Memory B cell (primary cell): ENCODE results near the gene RHBDL3.
"Not testable (repeated sequence)": the region's sequence is repeated elsewhere in the genome, so short reads cannot be mapped to it uniquely, and the experiment has no call there.

Experiments used
- ATAC-seq: fragments of 150-1000 bp; cut with Tn5 transposase; 2 replicates; pipeline ENCODE4 v1.10.0; 2021; ENCODE audit warnings: low read depth, mild to moderate bottlenecking, moderate library complexity
- DNase-seq, 2 donors: peaks; one replicate each; pipeline ENCODE4 v3.0.0; 2022; ENCODE audit warnings: low spot score in 2 of 2
- H3K27ac Mint-ChIP-seq: one replicate; pipeline ENCODE4 v1.8.0; 2022; ENCODE audit warnings: mild to moderate bottlenecking, moderate library complexity, mixed read lengths
- H3K27me3 Mint-ChIP-seq: one replicate; pipeline ENCODE4 v1.8.0; 2022; ENCODE audit warnings: mixed read lengths
- H3K36me3 Mint-ChIP-seq: one replicate; pipeline ENCODE4 v1.8.0; 2022; ENCODE audit warnings: mild to moderate bottlenecking, mixed read lengths
- H3K4me1 Mint-ChIP-seq: one replicate; pipeline ENCODE4 v1.8.0; 2022; ENCODE audit warnings: mixed read lengths
- H3K4me3 Mint-ChIP-seq: one replicate; pipeline ENCODE4 v1.8.0; 2022; ENCODE audit warnings: mild to moderate bottlenecking, moderate library complexity, mixed read lengths
- H3K9me3 Mint-ChIP-seq: one replicate; pipeline ENCODE4 v1.8.0; 2022; ENCODE audit warnings: mixed read lengths

RHBDL3 gene

GRCh38 chr17:32311028-32311536, 45.5 kb downstream of the RHBDL3 start:
- Mint-ChIP-seq H3K36me3 (no peaks in the 10 kb centered on the region), H3K27ac (no peak overlapping the region), H3K9me3 (no peaks in the 10 kb centered on the region), H3K4me3 (no peak overlapping the region), H3K27me3 (peaks cover 2% of the 10 kb centered on the region), H3K4me1 (no peaks in the 10 kb centered on the region)
- no peak for DNase-seq
- ATAC-seq: no peak

DNA sequence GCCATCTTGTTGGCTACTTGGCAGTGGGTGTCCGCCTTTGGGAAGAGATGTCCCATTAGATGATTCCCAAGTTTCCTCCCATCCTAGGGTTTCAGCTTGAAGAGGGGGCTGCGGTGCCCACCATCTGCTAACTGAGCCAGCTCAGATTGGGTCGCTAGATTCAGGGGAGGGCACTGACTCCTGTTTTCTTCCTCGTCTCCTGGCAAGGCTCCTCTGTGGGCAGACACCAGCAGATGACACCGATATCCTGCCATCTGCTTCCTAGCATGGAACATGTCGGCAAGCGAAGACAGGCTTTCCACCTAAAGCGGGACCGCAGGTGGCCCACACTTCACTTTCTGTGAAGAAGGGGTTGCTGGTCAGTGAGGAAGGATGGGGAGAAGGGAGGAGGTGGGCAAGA, 49.0 kb downstream of the RHBDL3 start:
- Mint-ChIP-seq H3K36me3 (no peaks in the 10 kb centered on the region), H3K27ac (no peak overlapping the region), H3K9me3 (no peaks in the 10 kb centered on the region), H3K4me1 (peaks cover 7% of the 10 kb centered on the region), H3K4me3 (no peak overlapping the region), H3K27me3 (peaks cover 4% of the 10 kb centered on the region)
- ATAC-seq: no peak
- no peak for DNase-seq

DNA sequence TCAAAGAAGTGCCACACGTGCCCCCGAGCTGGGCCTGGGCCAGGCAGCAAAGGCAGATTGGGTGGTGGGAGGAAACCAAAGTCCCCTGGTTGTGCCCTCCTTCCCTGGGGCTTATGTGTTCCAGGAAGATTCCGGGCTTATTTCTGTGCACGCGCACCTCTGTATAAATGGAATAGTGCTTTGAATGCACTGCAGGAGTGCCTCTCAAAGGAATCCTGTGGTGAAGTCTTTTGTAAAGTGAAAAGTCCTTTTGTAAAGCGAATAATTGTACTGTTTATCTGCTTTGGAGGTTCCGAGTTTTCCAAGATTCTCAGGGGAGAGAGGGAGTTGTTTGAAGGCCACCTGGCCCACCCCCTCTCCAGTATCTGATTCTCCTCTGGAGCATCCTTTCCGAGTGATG, 49.5 kb downstream of the RHBDL3 start:
- Mint-ChIP-seq H3K27ac (no peak overlapping the region), H3K36me3 (no peaks in the 10 kb centered on the region), H3K27me3 (peaks cover 4% of the 10 kb centered on the region), H3K9me3 (no peaks in the 10 kb centered on the region), H3K4me1 (peaks cover 9% of the 10 kb centered on the region), H3K4me3 (no peak overlapping the region)
- ATAC-seq (no peak), DNase-seq (no peak)

DNA sequence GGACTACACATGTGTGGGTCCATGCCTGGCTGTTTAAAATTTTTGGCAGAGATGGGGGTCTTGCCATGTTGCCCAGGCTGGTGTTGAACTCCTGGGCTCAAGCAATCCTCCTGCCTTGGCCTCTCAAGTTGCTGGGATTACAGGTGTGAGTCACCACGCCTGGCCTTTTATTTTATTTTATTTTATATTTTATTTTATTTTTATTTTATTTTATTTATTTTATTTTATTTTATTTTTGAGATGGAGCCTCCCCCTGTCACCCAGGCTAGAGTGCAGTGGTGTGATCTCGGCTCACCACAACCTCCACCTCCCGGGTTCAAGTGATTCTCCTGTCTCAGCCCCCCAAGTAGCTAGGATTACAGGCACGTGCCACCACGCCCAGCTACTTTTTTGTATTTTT, 51.0 kb downstream of the RHBDL3 start:
- not testable (repeated sequence) for H3K9me3 Mint-ChIP-seq, H3K27ac Mint-ChIP-seq, H3K4me1 Mint-ChIP-seq, ATAC-seq, H3K27me3 Mint-ChIP-seq, H3K4me3 Mint-ChIP-seq, H3K36me3 Mint-ChIP-seq, DNase-seq

GRCh38 chr17:32317353-32317752, 51.7 kb downstream of the RHBDL3 start:
- ATAC-seq: no peak
- no peak for DNase-seq
- Mint-ChIP-seq H3K27me3 (peaks cover 6% of the 10 kb centered on the region), H3K27ac (no peak overlapping the region), H3K36me3 (no peaks in the 10 kb centered on the region), H3K9me3 (no peaks in the 10 kb centered on the region), H3K4me1 (peaks cover 11% of the 10 kb centered on the region), H3K4me3 (no peak overlapping the region)

- ATAC-seq (no peak), DNase-seq (no peak)
- Mint-ChIP-seq H3K27me3 (peaks cover 6% of the 10 kb centered on the region), H3K4me3 (peak overlapping the region; percentile 39), H3K27ac (no peak overlapping the region), H3K4me1 (peaks cover 12% of the 10 kb centered on the region), H3K36me3 (no peaks in the 10 kb centered on the region), H3K9me3 (no peaks in the 10 kb centered on the region)
Observed at GRCh38 chr17:32318071-32318470, 52.4 kb downstream of the RHBDL3 start.

- Mint-ChIP-seq H3K27me3 (peaks cover 6% of the 10 kb centered on the region), H3K27ac (peak overlapping the region; percentile 70), H3K4me1 (peaks cover 15% of the 10 kb centered on the region), H3K4me3 (peak overlapping the region; percentile 85), H3K36me3 (no peaks in the 10 kb centered on the region), H3K9me3 (no peaks in the 10 kb centered on the region)
- peak; percentile 93 to 94 for DNase-seq
- peak; percentile 88 for ATAC-seq
Observed at GRCh38 chr17:32319548-32319905, 53.9 kb downstream of the RHBDL3 start.

DNA sequence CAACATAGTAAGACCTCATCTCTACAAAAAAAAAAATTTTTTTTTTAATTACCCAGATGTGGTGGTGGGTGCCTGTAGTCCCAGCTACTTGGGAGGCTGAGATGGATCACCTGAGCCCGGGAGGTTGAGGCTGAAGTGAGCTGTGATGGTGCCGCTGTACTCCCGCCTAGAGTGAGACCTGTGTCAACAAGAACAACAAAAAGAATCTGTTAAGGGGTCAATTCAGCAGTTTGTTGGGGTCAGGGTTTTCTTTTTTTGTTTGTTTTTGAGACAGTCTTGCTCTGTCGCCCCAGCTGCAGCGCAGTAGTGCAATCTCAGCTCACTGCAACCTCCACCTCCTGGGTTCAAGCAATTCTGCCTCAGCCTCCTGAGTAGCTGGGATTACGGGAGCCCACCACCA, 54.4 kb downstream of the RHBDL3 start:
- not testable (repeated sequence) for ATAC-seq, H3K9me3 Mint-ChIP-seq, DNase-seq, H3K27me3 Mint-ChIP-seq, H3K36me3 Mint-ChIP-seq, H3K4me3 Mint-ChIP-seq
- H3K4me1 Mint-ChIP-seq: peaks cover 15% of the 10 kb centered on the region
- peak overlapping the region; percentile 70 for H3K27ac Mint-ChIP-seq

DNA sequence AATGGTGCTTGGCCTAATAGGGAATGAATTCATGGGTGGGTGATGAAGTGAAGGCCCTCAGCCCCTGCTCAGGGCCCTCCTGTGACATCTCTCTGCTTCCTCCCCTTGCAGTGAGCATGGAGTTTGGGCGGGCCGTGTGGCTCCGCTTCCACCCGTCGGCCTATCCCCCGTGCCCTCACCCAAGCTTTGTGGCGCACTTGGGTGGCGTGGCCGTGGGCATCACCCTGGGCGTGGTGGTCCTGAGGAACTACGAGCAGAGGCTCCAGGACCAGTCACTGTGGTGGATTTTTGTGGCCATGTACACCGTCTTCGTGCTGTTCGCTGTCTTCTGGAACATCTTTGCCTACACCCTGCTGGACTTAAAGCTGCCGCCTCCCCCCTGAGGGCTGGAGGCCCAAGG, 55.2 kb downstream of the RHBDL3 start:
- Mint-ChIP-seq H3K36me3 (no peaks in the 10 kb centered on the region), H3K27ac (no peak overlapping the region), H3K4me1 (peaks cover 15% of the 10 kb centered on the region)

GRCh38 chr17:32323046-32323445, 57.4 kb downstream of the RHBDL3 start:
- Mint-ChIP-seq H3K27ac (no peak overlapping the region), H3K36me3 (no peaks in the 10 kb centered on the region), H3K4me3 (no peak overlapping the region), H3K9me3 (no peaks in the 10 kb centered on the region), H3K4me1 (peaks cover 15% of the 10 kb centered on the region), H3K27me3 (peaks cover 2% of the 10 kb centered on the region)
- ATAC-seq: no peak
- no peak for DNase-seq

More for the DNA sequence above, 55.2 kb downstream of the RHBDL3 start:
- Mint-ChIP-seq H3K4me3 (no peak overlapping the region), H3K27me3 (peaks cover 4% of the 10 kb centered on the region), H3K9me3 (no peaks in the 10 kb centered on the region)
- ATAC-seq (no peak), DNase-seq (no peak)

DNA sequence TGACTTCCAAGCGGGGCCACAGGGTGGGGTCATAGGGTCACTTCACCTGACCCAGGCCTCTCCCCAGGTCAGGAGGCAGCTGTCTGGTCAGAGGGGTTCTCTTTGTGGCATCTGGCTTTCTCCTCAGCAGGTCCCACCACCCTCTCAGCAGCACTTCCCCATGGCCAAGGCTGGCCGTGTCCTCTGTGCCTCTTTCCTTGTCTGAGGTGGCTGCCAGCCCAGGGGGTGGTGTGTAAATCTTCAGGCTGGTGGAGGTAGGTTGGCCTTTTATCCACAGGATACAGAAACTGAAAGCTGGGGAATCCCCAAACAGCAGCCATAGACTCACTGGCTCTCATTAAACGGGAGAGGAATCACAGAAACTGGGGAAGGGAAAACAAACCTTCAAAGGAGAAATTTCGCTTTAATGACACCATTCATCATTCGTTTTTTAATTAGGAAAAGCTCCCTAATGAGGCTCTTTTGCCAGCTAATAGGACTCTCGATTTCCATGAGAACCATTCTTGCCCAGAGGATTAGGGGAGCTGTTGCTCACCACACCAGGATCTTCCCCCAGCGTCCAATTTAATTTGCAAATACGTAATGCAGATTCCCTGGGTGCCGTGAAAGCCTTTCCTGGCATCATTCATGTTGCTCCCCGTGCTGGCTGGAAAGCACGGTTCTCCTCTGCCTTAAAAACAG, 58.3 kb downstream of the RHBDL3 start:
- no peak for DNase-seq
- Mint-ChIP-seq H3K27me3 (peaks cover 2% of the 10 kb centered on the region), H3K36me3 (no peaks in the 10 kb centered on the region), H3K9me3 (no peaks in the 10 kb centered on the region), H3K4me1 (peaks cover 13% of the 10 kb centered on the region), H3K4me3 (peak overlapping the region; percentile 24), H3K27ac (no peak overlapping the region)
- ATAC-seq: peak; percentile 39

DNA sequence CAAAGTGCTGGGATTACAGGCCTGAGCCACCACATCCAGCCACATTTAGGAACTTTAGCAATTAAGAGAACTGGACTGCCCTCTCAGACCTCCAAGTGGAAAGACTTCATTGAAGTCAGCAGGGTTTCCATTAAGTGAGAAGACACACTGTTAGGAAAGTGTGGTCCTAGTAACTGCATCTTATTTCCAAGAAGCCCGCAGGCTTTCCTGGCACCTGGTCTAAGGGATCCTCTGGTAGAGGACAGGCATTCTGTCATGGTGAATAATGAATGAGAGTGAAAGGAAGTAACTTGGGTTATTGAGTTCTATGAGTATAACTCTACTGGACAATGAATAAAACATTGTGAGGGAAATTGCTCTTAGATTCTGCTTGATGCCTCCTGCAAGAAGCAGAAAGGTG, 62.3 kb downstream of the RHBDL3 start:
- Mint-ChIP-seq H3K27ac (no peak overlapping the region), H3K4me3 (no peak overlapping the region), H3K36me3 (peaks cover 3% of the 10 kb centered on the region), H3K4me1 (peaks cover 4% of the 10 kb centered on the region), H3K27me3 (no peaks in the 10 kb centered on the region), H3K9me3 (no peaks in the 10 kb centered on the region)
- DNase-seq (no peak), ATAC-seq (no peak)

DNA sequence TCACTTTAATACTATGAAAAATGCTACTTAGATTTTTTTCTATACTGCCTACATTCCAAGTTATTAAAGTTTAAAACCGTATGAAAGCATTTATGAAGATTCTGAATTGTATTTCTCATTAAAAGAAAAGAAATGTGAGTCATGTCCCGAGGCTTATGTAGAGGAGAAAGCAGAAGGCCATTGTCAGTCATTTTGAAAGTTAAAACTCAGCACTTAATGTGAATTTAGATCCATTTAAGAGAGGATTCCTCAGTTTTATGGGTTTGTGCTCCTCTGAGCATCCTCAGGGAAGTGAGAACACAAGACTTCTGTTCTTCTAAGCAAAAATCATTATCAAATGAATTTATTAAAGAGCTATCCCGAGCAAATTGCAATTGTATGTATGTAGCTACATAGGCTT, 64.5 kb downstream of the RHBDL3 start:
- Mint-ChIP-seq H3K9me3 (no peaks in the 10 kb centered on the region), H3K36me3 (peaks cover 13% of the 10 kb centered on the region), H3K4me3 (no peak overlapping the region), H3K27ac (no peak overlapping the region), H3K27me3 (no peaks in the 10 kb centered on the region), H3K4me1 (no peaks in the 10 kb centered on the region)
- no peak for ATAC-seq
- no peak for DNase-seq

GRCh38 chr17:32331243-32332040, 65.8 kb downstream of the RHBDL3 start:
- Mint-ChIP-seq H3K27ac (no peak overlapping the region), H3K9me3 (no peaks in the 10 kb centered on the region), H3K27me3 (no peaks in the 10 kb centered on the region), H3K4me3 (no peak overlapping the region), H3K36me3 (peaks cover 18% of the 10 kb centered on the region), H3K4me1 (no peaks in the 10 kb centered on the region)
- DNase-seq (no peak), ATAC-seq (no peak)
